ENCODE measurements around the gene HUS1B. TPM values are rescaled to one million over a fixed set of nuclear protein-coding genes. Genes with fewer than 3 reads are reported as not detected.

The HUS1B gene
- total and polyA plus RNA-seq, 2 experiments from 2014 or later, result 1.3 to 3.9 TPM

- H3K9me3 Mint-ChIP-seq, result peaks cover 24% of the 10 kb centered on the region
- TF ChIP-seq ETS1 (IDR thresholded peaks at IDR 0.05) (no peak), NANOG (IDR thresholded peaks at IDR 0.05; ENCODE audit: borderline replicate concordance) (no peak), EZH2 (IDR thresholded peaks at IDR 0.05; ENCODE audit: low read depth, unreplicated experiment) (no peak), STAT1 (IDR thresholded peaks at IDR 0.05; ENCODE audit: unreplicated experiment) (no peak), REST (IDR thresholded peaks at IDR 0.05; ENCODE audit: unreplicated experiment) (no peak), POLR2AphosphoS5 (IDR thresholded peaks at IDR 0.05; ENCODE audit: low read depth) (no peak), ZNF114 (CRISPR knock-in tag; IDR thresholded peaks at IDR 0.05) (no peak), ZNF462 (CRISPR knock-in tag; IDR thresholded peaks at IDR 0.05) (no peak), ZNF331 (CRISPR knock-in tag; IDR thresholded peaks at IDR 0.05; ENCODE audit: low read depth) (no peak), CREB1 (CRISPR knock-in tag; IDR thresholded peaks at IDR 0.05; ENCODE audit: low read depth) (no peak), CTCF (conservative IDR thresholded peaks at IDR 0.05; ENCODE audit: low read depth in 2 of 2) (no peak), EZH2phosphoT487 (IDR thresholded peaks at IDR 0.05; ENCODE audit: unreplicated experiment) (no peak), JUNB (IDR thresholded peaks at IDR 0.05; ENCODE audit: unreplicated experiment) (no peak)
- Histone ChIP-seq H3K79me2 (replicated peaks; ENCODE audit: insufficient read depth) (peaks cover 100% of the 10 kb centered on the region), H3F3A (replicated peaks; ENCODE audit: low read depth) (no peaks in the 10 kb centered on the region), H3K4me2 (no peak overlapping the region), H3K27ac (ENCODE audit: low read depth) (no peak overlapping the region), H3K4me1 (ENCODE audit: insufficient read depth) (peaks cover 21% of the 10 kb centered on the region), H3K36me3 (ENCODE audit: insufficient read depth) (no peaks in the 10 kb centered on the region), H3K9me2 (ENCODE audit: insufficient read depth) (0 out of 2 replicates have a peak, but pooled peaks cover 10% of the 10 kb centered on the region), H3K4me3 (no peak overlapping the region), H3K27me3 (ENCODE audit: insufficient read depth) (no peaks in the 10 kb centered on the region), H2AFZ (no peak overlapping the region), H4K20me1 (replicated peaks; ENCODE audit: insufficient read depth) (no peaks in the 10 kb centered on the region)
- DNase-seq (ENCODE audit: low spot score) (no peak), ATAC-seq (no peak)
- H3K4me3 Mint-ChIP-seq, result no peak overlapping the region
- peaks cover 14% of the 10 kb centered on the region for H3K4me1 Mint-ChIP-seq
- peaks cover 53% of the 10 kb centered on the region for H3K36me3 Mint-ChIP-seq (ENCODE audit: low read depth)
- H3K27me3 Mint-ChIP-seq (ENCODE audit: insufficient read depth, low read depth, poor library complexity), result peaks cover 8% of the 10 kb centered on the region
- no peak overlapping the region for H3K27ac Mint-ChIP-seq
These were observed 10.5 kb upstream of the HUS1B start for GRCh38 chr6:667253-667927.
